HCT116 (cell line): Measurements from ENCODE around the gene PPM1F. TPM values are rescaled to one million over a fixed set of nuclear protein-coding genes. Genes with fewer than 3 reads are reported as not detected.

Experiments used
- ATAC-seq: fragments of 200-7000 bp; cut with Tn5 transposase; 2 replicates; pipeline ENCODE4 v1.9.1; 2020; ENCODE audit warnings: mild to moderate bottlenecking, moderate library complexity
- BruUV-seq: library from RNA; stranded (reverse); fragments of 400-500 nt; replicated peaks from 2 replicates; lab custom pipeline; 2021; lab: Mats Ljungman, UMichigan
- CTCF ChIA-PET: fragments of 300-600 bp; sonication (Branson Sonifier 250); formaldehyde crosslinking; loops from one replicate; lab custom pipeline; 2021; ENCODE audit warnings: antibody characterized with exemption; lab: Charles Lee
- POLR2A ChIA-PET: fragments of 300-600, 350-600 bp; sonication (Branson Sonifier 250); formaldehyde crosslinking; loops from one replicate; lab custom pipeline; 2021; ENCODE audit warnings: antibody characterized with exemption; lab: Charles Lee
- RAD21 ChIA-PET, 2 experiments: fragments of 300-600 bp; sonication (Branson Sonifier 250); formaldehyde crosslinking; loops; one replicate each; lab custom pipeline; 2023; ENCODE audit warnings: low total read pairs in 2 of 2; ENCODE audit not compliant: uncharacterized antibody in 2 of 2, unreplicated experiment in 2 of 2, low non-redundant PET in 1 of 2; lab: Charles Lee
- DNase-seq: peaks from one replicate; pipeline ENCODE4 v3.0.0-alpha.2; 2010; ENCODE audit warnings: low read depth, low spot score
- H2AFZ ChIP-seq: fragments of 200-600 bp; shearing (Covaris generic), sonication (generic); 2 replicates; pipeline ENCODE4 v1.6.1; 2017; ENCODE audit warnings: low read depth, mixed run types, mixed read lengths, antibody characterized with exemption, low read length; ENCODE audit not compliant: poor library complexity, severe bottlenecking
- H3K27ac ChIP-seq: 2 replicates; pipeline ENCODE4 v1.5.1; 2012; ENCODE audit warnings: low read depth, low read length
- H3K27me3 ChIP-seq: fragments of 200-600 bp; sonication (generic); 2 replicates; pipeline ENCODE4 v1.6.1; 2016; ENCODE audit warnings: mixed run types, low read length, mixed read lengths; ENCODE audit not compliant: insufficient read depth
- H3K36me3 ChIP-seq, 2 experiments: fragments of 200-500 bp in 1 of 2; fragments of 200-600 bp in 1 of 2; sonication (Bioruptor generic) in 1 of 2; sonication (generic) in 1 of 2; 2 replicates each; pipeline versions ENCODE4 v1.5.1 to v1.6.1; 2014 to 2016; ENCODE audit warnings: low read length in 2 of 2, inconsistent platforms in 1 of 2, mixed read lengths in 1 of 2, mixed run types in 1 of 2; ENCODE audit not compliant: insufficient read depth in 2 of 2, control insufficient read depth in 1 of 2
- H3K4me1 ChIP-seq, 2 experiments: fragments of 200-600 bp in 1 of 2; sonication (generic) in 1 of 2; 2 replicates each; pipeline versions ENCODE4 v1.5.1 to v1.6.1; 2012 to 2017; ENCODE audit warnings: low read length in 2 of 2, inconsistent platforms in 1 of 2, mild to moderate bottlenecking in 1 of 2, mixed read lengths in 1 of 2, mixed run types in 1 of 2, moderate library complexity in 1 of 2; ENCODE audit not compliant: insufficient read depth in 2 of 2, control insufficient read depth in 1 of 2
- H3K4me2 ChIP-seq: fragments of 200-600 bp; sonication (generic); 2 replicates; pipeline ENCODE4 v1.6.1; 2017; ENCODE audit warnings: mixed run types, low read length, mixed read lengths
- H3K4me3 ChIP-seq, 2 experiments: fragments of 200-600 bp in 1 of 2; sonication (generic) in 1 of 2; replicated peaks in 1 of 2; 2 replicates each; pipeline ENCODE4 v1.5.1; 2011 to 2016; ENCODE audit warnings: low read length in 2 of 2, control low read depth in 1 of 2, low read depth in 1 of 2, mild to moderate bottlenecking in 1 of 2, mixed read lengths in 1 of 2, mixed run types in 1 of 2
- H3K79me2 ChIP-seq: fragments of 200-600 bp; sonication (generic); 2 replicates; pipeline ENCODE4 v1.6.1; 2017; ENCODE audit warnings: mild to moderate bottlenecking, mixed run types, low read length, moderate library complexity, mixed read lengths; ENCODE audit not compliant: insufficient read depth
- H3K9ac ChIP-seq: fragments of 200-600 bp; sonication (generic); 2 replicates; pipeline ENCODE4 v1.6.1; 2016; ENCODE audit warnings: low read length, mixed read lengths
- H3K9me2 ChIP-seq: fragments of 200-600 bp; sonication (generic), shearing (Covaris generic); 2 replicates; pipeline ENCODE4 v1.6.1; 2017; ENCODE audit warnings: mixed run types, mild to moderate bottlenecking, moderate library complexity; ENCODE audit not compliant: insufficient read depth
- H3K9me3 ChIP-seq, 2 experiments: fragments of 200-500 bp in 1 of 2; fragments of 200-600 bp in 1 of 2; sonication (Bioruptor generic) in 1 of 2; sonication (generic) in 1 of 2; 2 replicates each; pipeline ENCODE4 v1.6.1; 2014 to 2017; ENCODE audit warnings: low read length in 2 of 2, mixed read lengths in 2 of 2, inconsistent platforms in 1 of 2, low read depth in 1 of 2, mild to moderate bottlenecking in 1 of 2, mixed run types in 1 of 2, moderate library complexity in 1 of 2; ENCODE audit not compliant: control insufficient read depth in 1 of 2, insufficient read depth in 1 of 2
- H4K20me1 ChIP-seq: fragments of 200-600 bp; sonication (generic), shearing (Covaris generic); 2 replicates; pipeline ENCODE4 v1.6.1; 2017; ENCODE audit warnings: mixed run types, mild to moderate bottlenecking, moderate library complexity; ENCODE audit not compliant: insufficient read depth
- CBX3 ChIP-seq: IDR thresholded peaks from 2 replicates; pipeline ENCODE4 v1.6.1; 2012; ENCODE audit warnings: low read depth
- ELF1 ChIP-seq: IDR thresholded peaks from 2 replicates; pipeline ENCODE4 v1.6.1; 2012; ENCODE audit warnings: low read depth, borderline replicate concordance
- POLR2A ChIP-seq: IDR thresholded peaks from 2 replicates; pipeline ENCODE4 v1.7.0; 2011; ENCODE audit warnings: borderline replicate concordance; ENCODE audit not compliant: insufficient read depth, insufficient read length; ENCODE audit errors: extremely low read depth
- POLR2AphosphoS5 ChIP-seq: IDR thresholded peaks from 2 replicates; pipeline ENCODE4 v1.6.1; 2011; ENCODE audit warnings: mild to moderate bottlenecking, low read depth, low read length, moderate library complexity
- RAD21 ChIP-seq: IDR thresholded peaks from 2 replicates; pipeline ENCODE4 v1.6.1; 2012; ENCODE audit warnings: low read depth, mild to moderate bottlenecking
- REST ChIP-seq: IDR thresholded peaks from 2 replicates; pipeline ENCODE4 v1.6.1; 2012; ENCODE audit warnings: low read depth
- SIN3A ChIP-seq: IDR thresholded peaks from 2 replicates; pipeline ENCODE4 v1.6.1; 2012; ENCODE audit warnings: low read depth
- intact Hi-C: fragments of 100-400 bp; cut with micrococcal nuclease; formaldehyde crosslinking; loops from 2 replicates; pipeline ENCODE4 v1.10.0; 2022
- total RNA-seq: library from RNA; stranded (reverse); gene quantifications from one replicate; pipeline ENCODE4 v1.2.1, GENCODE V29; 2021; ENCODE audit not compliant: unreplicated experiment

The PPM1F gene
- total RNA-seq, 1 experiment from 2014 or later: 27.3 TPM

GRCh38 chr22:21964234-21964633, 11.6 kb upstream of the PPM1F start:
- RAD21 ChIA-PET: no interaction called here
- no peak for ATAC-seq
- H3K36me3 ChIP-seq: peaks cover 38 to 42% of the 10 kb centered on the region in 2 experiments; a peak in 3 of 4 replicates
- no peaks in the 10 kb centered on the region for H3K79me2 ChIP-seq
- BruUV-seq: no TSS peak
- no peak overlapping the region for H2AFZ ChIP-seq
- H3K27me3 ChIP-seq: no peaks in the 10 kb centered on the region
- intact Hi-C loops: no loop called here
- H3K4me1 ChIP-seq: peaks cover 0 to 9% of the 10 kb centered on the region in 2 experiments; a peak in 3 of 4 replicates
- POLR2A ChIA-PET: no interaction called here
- no peak overlapping the region for H3K4me2 ChIP-seq
- no peaks in the 10 kb centered on the region for H4K20me1 ChIP-seq
- no peak overlapping the region for H3K27ac ChIP-seq
- no peak for DNase-seq
- CTCF ChIA-PET: interaction anchor here (1.0 to 1.9 kb wide), 2 partner anchors 8 to 11 kb away, joined by 4 to 7 read pairs; partner anchors contain the start of gene PPM1F
- H3K9ac ChIP-seq: no peak overlapping the region
- no peaks in the 10 kb centered on the region for H3K9me3 ChIP-seq
- TF ChIP-seq POLR2AphosphoS5: no peak
- TF ChIP-seq ELF1: no peak
- no peak for TF ChIP-seq CBX3
- no peak for TF ChIP-seq SIN3A
- TF ChIP-seq REST: no peak
- TF ChIP-seq RAD21: no peak
- TF ChIP-seq POLR2A: no peak
- H3K4me3 ChIP-seq: no peak overlapping the region
- no peaks in the 10 kb centered on the region for H3K9me2 ChIP-seq
